WTC11 (cell line): ENCODE results near the gene OGDHL. TPM values are rescaled to one million over a fixed set of nuclear protein-coding genes. Genes with fewer than 3 reads are reported as not detected.

Source experiments
- ATAC-seq: fragments of 200-7000 bp; cut with Tn5 transposase; 2 replicates; pipeline ENCODE4 v1.10.0; 2021; ENCODE audit warnings: mild to moderate bottlenecking, moderate library complexity
- CTCF ChIA-PET: fragments of 300-600 bp; sonication (Branson Sonifier 250); formaldehyde crosslinking; loops from one replicate; lab custom pipeline; 2021; ENCODE audit warnings: antibody characterized with exemption; lab: Charles Lee
- POLR2A ChIA-PET: fragments of 350-600 bp; sonication (Branson Sonifier 250); formaldehyde crosslinking; loops from one replicate; lab custom pipeline; 2021; ENCODE audit warnings: antibody characterized with exemption; lab: Charles Lee
- DNase-seq: peaks from one replicate; pipeline ENCODE4 v3.0.0; 2021; ENCODE audit warnings: low spot score
- H3K27ac Mint-ChIP-seq: 2 replicates; pipeline ENCODE4 v1.8.0; 2021; ENCODE audit warnings: mixed read lengths
- H3K27me3 Mint-ChIP-seq: 2 replicates; pipeline ENCODE4 v1.8.0; 2021; ENCODE audit warnings: low read depth, mild to moderate bottlenecking, moderate library complexity, mixed read lengths
- H3K36me3 Mint-ChIP-seq: 2 replicates; pipeline ENCODE4 v1.8.0; 2021; ENCODE audit warnings: mixed read lengths
- H3K4me1 Mint-ChIP-seq: 2 replicates; pipeline ENCODE4 v1.8.0; 2022; ENCODE audit warnings: mixed read lengths
- H3K4me3 Mint-ChIP-seq: 2 replicates; pipeline ENCODE4 v1.8.0; 2021; ENCODE audit warnings: mild to moderate bottlenecking, moderate library complexity, mixed read lengths
- H3K9me3 Mint-ChIP-seq: 2 replicates; pipeline ENCODE4 v1.8.0; 2021; ENCODE audit warnings: mixed read lengths
- ATF2 ChIP-seq: sonication (generic); formaldehyde crosslinking; IDR thresholded peaks from 2 replicates; pipeline ENCODE4 v1.8.1; 2022; ENCODE audit warnings: low read depth, missing genetic modification reagents, borderline replicate concordance
- CREM ChIP-seq: sonication (generic); formaldehyde crosslinking; IDR thresholded peaks from 2 replicates; pipeline ENCODE4 v1.8.1; 2022; ENCODE audit warnings: mild to moderate bottlenecking, missing genetic modification reagents, moderate library complexity
- E2F5 ChIP-seq: sonication (generic); formaldehyde crosslinking; IDR thresholded peaks from 2 replicates; pipeline ENCODE4 v1.8.1; 2022; ENCODE audit warnings: mild to moderate bottlenecking, moderate library complexity, missing genetic modification reagents
- ERG ChIP-seq: fragments of 250-450 bp; sonication (Bioruptor Pico); IDR thresholded peaks from 2 replicates; pipeline ENCODE4 v1.8.0; 2021; ENCODE audit warnings: mild to moderate bottlenecking
- FOXP1 ChIP-seq: sonication (generic); formaldehyde crosslinking; IDR thresholded peaks from 2 replicates; pipeline ENCODE4 v1.8.0; 2022; ENCODE audit warnings: missing genetic modification reagents, mild to moderate bottlenecking, moderate library complexity, borderline replicate concordance
- GRHL2 ChIP-seq: fragments of 250-450 bp; sonication (Bioruptor Pico); IDR thresholded peaks from 2 replicates; pipeline ENCODE4 v1.8.0; 2022; ENCODE audit warnings: mild to moderate bottlenecking, moderate library complexity; ENCODE audit not compliant: insufficient replicate concordance, severe bottlenecking
- HMGA2 ChIP-seq: fragments of 250-450 bp; sonication (Bioruptor Pico); IDR thresholded peaks from 2 replicates; pipeline ENCODE4 v1.4.0; 2021; ENCODE audit warnings: mild to moderate bottlenecking, moderate library complexity
- IRF2 ChIP-seq: sonication (generic); formaldehyde crosslinking; IDR thresholded peaks from 2 replicates; pipeline ENCODE4 v1.8.0; 2022; ENCODE audit warnings: low read depth, missing genetic modification reagents, borderline replicate concordance
- NR3C1 ChIP-seq: sonication (generic); formaldehyde crosslinking; conservative IDR thresholded peaks from 2 replicates; pipeline ENCODE4 v1.8.1; 2023; ENCODE audit warnings: low read depth, mild to moderate bottlenecking, missing genetic modification reagents
- SMAD3 ChIP-seq: sonication (generic); formaldehyde crosslinking; IDR thresholded peaks from 2 replicates; pipeline ENCODE4 v1.8.0; 2022; ENCODE audit warnings: missing genetic modification reagents, mild to moderate bottlenecking, borderline replicate concordance
- TCF7 ChIP-seq: sonication (generic); formaldehyde crosslinking; IDR thresholded peaks from 2 replicates; pipeline ENCODE4 v1.8.0; 2022; ENCODE audit warnings: mild to moderate bottlenecking, low read depth, missing genetic modification reagents, moderate library complexity
- ZNF671 ChIP-seq: fragments of 250-450 bp; sonication (Bioruptor Pico); IDR thresholded peaks from 2 replicates; pipeline ENCODE4 v1.8.0; 2021; ENCODE audit warnings: mild to moderate bottlenecking
- total RNA-seq: library from RNA; stranded (reverse); gene quantifications from 3 replicates; pipeline ENCODE4 v1.2.3, GENCODE V29; 2021
- TF ChIP-seq, protein P1 (sequence below): sonication (generic); formaldehyde crosslinking; IDR thresholded peaks from 2 replicates; pipeline ENCODE4 v1.8.1; 2022; ENCODE audit warnings: mild to moderate bottlenecking, missing genetic modification reagents, moderate library complexity, borderline replicate concordance

OGDHL gene
- total RNA-seq, 1 experiment from 2014 or later, result 35.1 TPM

DNA sequence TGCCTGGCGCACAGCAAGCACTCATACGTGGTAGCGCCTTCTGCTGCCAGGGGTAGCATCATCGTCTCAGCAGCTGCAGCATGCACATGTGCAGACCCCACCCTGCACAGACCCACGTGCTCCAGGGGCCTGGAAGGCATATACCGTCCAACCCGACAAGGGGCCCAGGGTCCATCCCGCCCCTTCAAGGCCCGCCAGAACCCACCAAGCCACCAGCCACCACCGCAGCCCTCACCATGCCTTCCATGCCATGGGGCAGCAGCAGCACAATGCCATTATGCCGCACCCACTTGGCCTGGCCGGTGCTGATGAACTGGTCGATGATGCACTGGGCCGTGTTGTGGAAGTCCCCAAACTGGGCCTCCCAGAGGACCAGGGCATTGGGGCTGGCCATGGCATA is 22.7 kb downstream of the OGDHL start:
- Mint-ChIP-seq H3K4me3 (no peak overlapping the region), H3K9me3 (peaks cover 7% of the 10 kb centered on the region; the same call in 1 of the 2 replicates), H3K36me3 (peaks cover 40% of the 10 kb centered on the region), H3K4me1 (no peaks in the 10 kb centered on the region), H3K27ac (no peak overlapping the region), H3K27me3 (no peaks in the 10 kb centered on the region)
- POLR2A ChIA-PET, result no interaction called here
- CTCF ChIA-PET, result no interaction called here
- TF ChIP-seq, protein P1, sequence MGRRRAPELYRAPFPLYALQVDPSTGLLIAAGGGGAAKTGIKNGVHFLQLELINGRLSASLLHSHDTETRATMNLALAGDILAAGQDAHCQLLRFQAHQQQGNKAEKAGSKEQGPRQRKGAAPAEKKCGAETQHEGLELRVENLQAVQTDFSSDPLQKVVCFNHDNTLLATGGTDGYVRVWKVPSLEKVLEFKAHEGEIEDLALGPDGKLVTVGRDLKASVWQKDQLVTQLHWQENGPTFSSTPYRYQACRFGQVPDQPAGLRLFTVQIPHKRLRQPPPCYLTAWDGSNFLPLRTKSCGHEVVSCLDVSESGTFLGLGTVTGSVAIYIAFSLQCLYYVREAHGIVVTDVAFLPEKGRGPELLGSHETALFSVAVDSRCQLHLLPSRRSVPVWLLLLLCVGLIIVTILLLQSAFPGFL (CRISPR knock-in tag), result no peak
- no peak for TF ChIP-seq ZNF671
- TF ChIP-seq FOXP1 (CRISPR knock-in tag), result no peak
- DNase-seq (no peak), ATAC-seq (no peak)

GRCh38 chr10:49738616-49739360 is 23.3 kb downstream of the OGDHL start:
- no peak for TF ChIP-seq CREM (CRISPR knock-in tag)
- no peak for TF ChIP-seq SMAD3
- TF ChIP-seq, all 79 proteins: peak for 0
- no peak for ATAC-seq
- DNase-seq, result no peak
- ChIA-PET POLR2A (no interaction called here), CTCF (no interaction called here)
- no peak overlapping the region; the same call in 1 of the 2 replicates for H3K27ac Mint-ChIP-seq
- no peak overlapping the region for H3K4me3 Mint-ChIP-seq
- peaks cover 7% of the 10 kb centered on the region; the same call in 1 of the 2 replicates for H3K9me3 Mint-ChIP-seq
- no peaks in the 10 kb centered on the region for H3K27me3 Mint-ChIP-seq
- peaks cover 38% of the 10 kb centered on the region for H3K36me3 Mint-ChIP-seq
- H3K4me1 Mint-ChIP-seq, result no peaks in the 10 kb centered on the region

- ATAC-seq, result no peak
- peaks cover 7% of the 10 kb centered on the region; the same call in 1 of the 2 replicates for H3K9me3 Mint-ChIP-seq
- CTCF ChIA-PET, result no interaction called here
- H3K36me3 Mint-ChIP-seq, result peaks cover 40% of the 10 kb centered on the region
- no peak overlapping the region for H3K27ac Mint-ChIP-seq
- POLR2A ChIA-PET, result no interaction called here
- TF ChIP-seq ERG, result no peak
- TF ChIP-seq ATF2, result no peak
- TF ChIP-seq NR3C1 (CRISPR knock-in tag), result no peak
- no peak for TF ChIP-seq GRHL2 (CRISPR knock-in tag)
- no peak for TF ChIP-seq HMGA2 (CRISPR knock-in tag)
- TF ChIP-seq TCF7, result no peak
- no peak for TF ChIP-seq E2F5 (CRISPR knock-in tag)
- TF ChIP-seq IRF2, result no peak
- TF ChIP-seq, all 79 proteins: peak for 0
- H3K4me3 Mint-ChIP-seq, result no peak overlapping the region
- H3K27me3 Mint-ChIP-seq, result no peaks in the 10 kb centered on the region
- DNase-seq, result no peak
- no peaks in the 10 kb centered on the region for H3K4me1 Mint-ChIP-seq
These were observed 24.5 kb downstream of the OGDHL start for GRCh38 chr10:49737474-49738201.
